Measurements from ENCODE around the gene ZNF780B. TPM values are rescaled to one million over a fixed set of nuclear protein-coding genes. Genes with fewer than 3 reads are reported as not detected.
A peak's percentile ranks its signal among the peaks of the same experiment; 100 is the strongest.

ZNF780B gene
- total and polyA plus RNA-seq, 2 of the 8 experiments (the other 6 are each of a cell fraction or from before 2014, with no cell fraction given): 3.1 to 22.4 TPM

- H3K4ac ChIP-seq (replicated peaks; ENCODE audit: insufficient read length, low read depth, low read length): no peak overlapping the region
- WGBS, 2 experiments (ENCODE audit: extremely low coverage in 1 of 2, insufficient coverage in 1 of 2, insufficient read length in 1 of 2, insufficient replicate concordance in 2 of 2, low coverage in 1 of 2, low lambda C conversion rate in 2 of 2, missing lambda C conversion rate in 1 of 2): 92% methylated on average over 1 of the region's 1 CpG; no CpG with 5 or more reads in 1 of the 2 experiments
- no peak overlapping the region for H4K8ac ChIP-seq (ENCODE audit: extremely low read depth, insufficient read depth, low read length)
- no peak overlapping the region for H3K18ac ChIP-seq (ENCODE audit: extremely low read depth, low read length)
- no peak for DNase-seq (ENCODE audit: low read depth in 1 of 2, low spot score in 2 of 2)
- TF ChIP-seq POLR2A (IDR thresholded peaks at IDR 0.05; ENCODE audit: control extremely low read depth in 1 of 2, low read depth in 2 of 2, low read length in 2 of 2) (no peak), JUND (IDR thresholded peaks at IDR 0.05; ENCODE audit: low read length) (no peak), KDM4A (IDR thresholded peaks at IDR 0.05; ENCODE audit: low read depth, low read length, severe bottlenecking) (no peak), FOSL1 (IDR thresholded peaks at IDR 0.05; ENCODE audit: insufficient read depth, low read depth, low read length) (no peak), SRF (IDR thresholded peaks at IDR 0.05; ENCODE audit: low read depth, low read length) (no peak), TAF7 (optimal IDR thresholded peaks at IDR 0.05; ENCODE audit: borderline replicate concordance, low read depth, low read length) (no peak), USF2 (IDR thresholded peaks at IDR 0.05; ENCODE audit: low read length) (no peak), YY1 (IDR thresholded peaks at IDR 0.05; ENCODE audit: low read depth, low read length) (no peak), RFX5 (IDR thresholded peaks at IDR 0.05; ENCODE audit: borderline replicate concordance, low read depth, low read length) (no peak), EGR1 (IDR thresholded peaks at IDR 0.05; ENCODE audit: borderline replicate concordance, low read depth, low read length) (no peak), CHD1 (IDR thresholded peaks at IDR 0.05; ENCODE audit: low read depth, low read length) (no peak), TEAD4 (IDR thresholded peaks at IDR 0.05; ENCODE audit: low read depth, low read length) (no peak), PHF8 (conservative IDR thresholded peaks at IDR 0.05; ENCODE audit: low read depth, low read length) (no peak), BCL11A (IDR thresholded peaks at IDR 0.05; ENCODE audit: low read depth in 2 of 2, low read length in 2 of 2) (no peak), SP4 (IDR thresholded peaks at IDR 0.05; ENCODE audit: low read length) (no peak)
- H3K27me3 ChIP-seq (replicated peaks in 1 of 4; ENCODE audit: control insufficient read depth in 3 of 4, extremely low read depth in 1 of 4, insufficient read depth in 3 of 4, low read length in 3 of 4): no peaks in the 10 kb centered on the region
- no peak overlapping the region for H3K56ac ChIP-seq (replicated peaks; ENCODE audit: insufficient read length, low read depth, low read length)
- peak; percentile 52 for FAIRE-seq
- H3K9me3 ChIP-seq (ENCODE audit: insufficient read depth in 2 of 2, low read depth in 1 of 2, low read length in 1 of 2): peaks cover 5 to 13% of the 10 kb centered on the region in 2 experiments; a peak in 3 of 4 replicates
- H3K27ac ChIP-seq (ENCODE audit: low read depth, low read length): no peak overlapping the region
- no peak overlapping the region for H3K23ac ChIP-seq (ENCODE audit: insufficient read length)
- no peak overlapping the region for H2BK120ac ChIP-seq (replicated peaks; ENCODE audit: low read depth, low read length)
- H3K36me3 ChIP-seq (ENCODE audit: control insufficient read depth in 2 of 4, insufficient read depth in 4 of 4, low read length in 3 of 4): no peaks in the 10 kb centered on the region
- no peak overlapping the region for H2BK20ac ChIP-seq (ENCODE audit: low read length)
- ChIA-PET CTCF (ENCODE audit: partially characterized antibody) (interaction anchor here (1.0 kb wide), 1 partner anchor 97 kb away, joined by 3 read pairs; no protein-coding TSS in a partner anchor), POLR2A (ENCODE audit: partially characterized antibody) (no interaction called here)
- H3K4me1 ChIP-seq (replicated peaks in 1 of 4; ENCODE audit: control insufficient read depth in 3 of 4, insufficient read depth in 4 of 4, low read length in 3 of 4): peaks cover 0 to 5% (median 0%) of the 10 kb centered on the region in 4 experiments; a peak in 1 of 7 replicates
- no peak overlapping the region for H2AFZ ChIP-seq (ENCODE audit: low read length)
- no peak overlapping the region for H3K14ac ChIP-seq (ENCODE audit: insufficient read length)
- H2BK5ac ChIP-seq (ENCODE audit: low read depth, low read length): no peak overlapping the region
- H2AK5ac ChIP-seq (ENCODE audit: low read depth, low read length): no peak overlapping the region
- H2BK12ac ChIP-seq (ENCODE audit: low read depth, low read length): no peak overlapping the region
- no peaks in the 10 kb centered on the region for H4K20me1 ChIP-seq (replicated peaks in 1 of 2; ENCODE audit: control insufficient read depth in 1 of 2, insufficient read depth in 2 of 2, low read length in 2 of 2)
- peaks cover 7% of the 10 kb centered on the region for H3K23me2 ChIP-seq (ENCODE audit: low read depth, low read length)
- H2BK15ac ChIP-seq (ENCODE audit: low read length): no peak overlapping the region
- peaks cover 0 to 11% of the 10 kb centered on the region in 2 experiments; a peak in 2 of 4 replicates for H3K79me2 ChIP-seq (ENCODE audit: control insufficient read depth in 1 of 2, insufficient read depth in 2 of 2, low read length in 2 of 2)
- H4K91ac ChIP-seq (replicated peaks; ENCODE audit: insufficient read length, low read length): no peak overlapping the region
- no peaks in the 10 kb centered on the region; the same call in 1 of the 2 replicates for H3K79me1 ChIP-seq (ENCODE audit: low read depth, low read length)
- H3K4me2 ChIP-seq (ENCODE audit: insufficient read depth in 1 of 2, low read depth in 2 of 2, low read length in 2 of 2): no peak overlapping the region
- no peak overlapping the region for H3K9ac ChIP-seq (replicated peaks in 1 of 4; ENCODE audit: extremely low read depth in 1 of 4, low read depth in 3 of 4, low read length in 3 of 4)
- no peak overlapping the region for H4K5ac ChIP-seq (ENCODE audit: insufficient read length, low read depth, low read length)
- H3K4me3 ChIP-seq (ENCODE audit: extremely low read depth in 1 of 4, insufficient read depth in 2 of 4, low read depth in 3 of 4, low read length in 4 of 4): no peak overlapping the region
Observed at GRCh38 chr19:40059624-40060023, 3.6 kb upstream of the ZNF780B start.

Data from H1 (cell line).